ENCODE results near the gene MMP28.
A peak's percentile ranks its signal among the peaks of the same experiment; 100 is the strongest.

MMP28 gene

GRCh38 chr17:35775039-35775438, 20.4 kb downstream of the MMP28 start:
- H3K36me3 ChIP-seq (ENCODE audit: insufficient read depth, low read depth, low read length): no peaks in the 10 kb centered on the region
- no peak overlapping the region for H3K9ac ChIP-seq (ENCODE audit: low read depth, low read length)
- H3K4me3 ChIP-seq (ENCODE audit: low read length): no peak overlapping the region
- H3K27me3 ChIP-seq (ENCODE audit: insufficient read depth, low read length): no peaks in the 10 kb centered on the region
- no peaks in the 10 kb centered on the region; the same call in 1 of the 2 replicates for H3K4me1 ChIP-seq (ENCODE audit: insufficient read depth, low read length)
- H3K9me3 ChIP-seq (ENCODE audit: insufficient read depth, low read depth, low read length): no peaks in the 10 kb centered on the region
- H3K27ac ChIP-seq (ENCODE audit: low read length): no peak overlapping the region

- no peak overlapping the region for H3K27ac ChIP-seq (ENCODE audit: low read length)
- no peak overlapping the region for H3K9ac ChIP-seq (ENCODE audit: low read depth, low read length)
- H3K36me3 ChIP-seq (ENCODE audit: insufficient read depth, low read depth, low read length): no peaks in the 10 kb centered on the region
- no peak overlapping the region for H3K4me3 ChIP-seq (ENCODE audit: low read length)
- no peaks in the 10 kb centered on the region; the same call in 1 of the 2 replicates for H3K4me1 ChIP-seq (ENCODE audit: insufficient read depth, low read length)
- no peaks in the 10 kb centered on the region for H3K9me3 ChIP-seq (ENCODE audit: insufficient read depth, low read depth, low read length)
- H3K27me3 ChIP-seq (ENCODE audit: insufficient read depth, low read length): no peaks in the 10 kb centered on the region
Measured at GRCh38 chr17:35774499-35774898, 20.9 kb downstream of the MMP28 start.

GRCh38 chr17:35773679-35774425, 21.6 kb downstream of the MMP28 start:
- Histone ChIP-seq H3K9ac (ENCODE audit: low read depth, low read length) (no peak overlapping the region), H3K4me1 (ENCODE audit: insufficient read depth, low read length) (no peaks in the 10 kb centered on the region; the same call in 1 of the 2 replicates), H3K4me3 (ENCODE audit: low read length) (no peak overlapping the region), H3K27ac (ENCODE audit: low read length) (no peak overlapping the region), H3K36me3 (ENCODE audit: insufficient read depth, low read depth, low read length) (no peaks in the 10 kb centered on the region), H3K9me3 (ENCODE audit: insufficient read depth, low read depth, low read length) (no peaks in the 10 kb centered on the region), H3K27me3 (ENCODE audit: insufficient read depth, low read length) (no peaks in the 10 kb centered on the region)

DNA sequence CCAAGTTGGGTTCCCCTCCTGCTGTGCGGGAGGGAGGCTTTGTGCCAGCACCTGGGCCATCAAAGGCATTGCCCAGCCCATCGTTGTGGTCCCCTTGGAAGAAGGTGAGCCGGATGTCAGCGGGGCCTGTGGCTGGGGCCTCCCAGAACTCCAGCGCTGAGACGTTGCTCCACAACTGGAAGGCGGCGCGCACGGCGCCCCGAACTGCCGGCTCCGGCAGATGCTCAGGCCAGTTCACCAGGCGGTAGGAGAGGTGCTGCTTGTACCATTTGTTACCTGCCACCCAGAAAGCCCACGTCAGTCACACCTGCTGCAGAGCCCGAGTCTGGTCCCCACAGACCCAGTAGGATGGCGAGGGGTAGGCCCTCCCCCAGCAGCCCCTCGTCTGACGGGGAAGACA, 22.3 kb downstream of the MMP28 start:
- no peak overlapping the region for H3K9ac ChIP-seq (ENCODE audit: low read depth, low read length)
- no peaks in the 10 kb centered on the region for H3K27me3 ChIP-seq (ENCODE audit: insufficient read depth, low read length)
- H3K4me3 ChIP-seq (ENCODE audit: low read length): no peak overlapping the region
- H3K27ac ChIP-seq (ENCODE audit: low read length): no peak overlapping the region
- no peaks in the 10 kb centered on the region for H3K36me3 ChIP-seq (ENCODE audit: insufficient read depth, low read depth, low read length)
- H3K9me3 ChIP-seq (ENCODE audit: insufficient read depth, low read depth, low read length): no peaks in the 10 kb centered on the region
- no peaks in the 10 kb centered on the region; the same call in 1 of the 2 replicates for H3K4me1 ChIP-seq (ENCODE audit: insufficient read depth, low read length)

- no peaks in the 10 kb centered on the region; the same call in 1 of the 2 replicates for H3K4me1 ChIP-seq (ENCODE audit: insufficient read depth, low read length)
- H3K36me3 ChIP-seq (ENCODE audit: insufficient read depth, low read depth, low read length): no peaks in the 10 kb centered on the region
- H3K9me3 ChIP-seq (ENCODE audit: insufficient read depth, low read depth, low read length): no peaks in the 10 kb centered on the region
- no peak overlapping the region for H3K4me3 ChIP-seq (ENCODE audit: low read length)
- no peak overlapping the region for H3K27ac ChIP-seq (ENCODE audit: low read length)
- no peak overlapping the region for H3K9ac ChIP-seq (ENCODE audit: low read depth, low read length)
- H3K27me3 ChIP-seq (ENCODE audit: insufficient read depth, low read length): peaks cover 13% of the 10 kb centered on the region; the same call in 1 of the 2 replicates
Measured at GRCh38 chr17:35769895-35770486, 25.4 kb downstream of the MMP28 start.

DNA sequence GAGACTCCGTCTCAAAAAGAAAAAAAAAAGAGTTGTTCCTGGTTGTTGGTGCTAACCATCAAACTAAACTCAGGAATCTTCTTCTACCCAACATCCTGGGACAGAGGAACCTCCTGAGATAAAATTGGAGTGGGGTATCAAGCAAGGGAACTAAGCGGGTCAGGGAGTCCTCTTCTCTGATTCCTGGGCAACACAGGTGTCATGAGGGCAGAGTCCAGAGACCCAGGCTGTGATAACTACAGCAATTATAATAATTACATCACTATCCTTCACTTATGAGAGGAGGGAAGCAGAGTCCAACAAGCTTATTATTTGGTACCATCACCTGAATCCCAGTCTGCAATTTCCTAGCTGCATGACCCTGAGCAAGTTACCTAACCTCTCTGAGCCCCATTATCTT, 26.6 kb downstream of the MMP28 start:
- no peaks in the 10 kb centered on the region; the same call in 1 of the 2 replicates for H3K4me1 ChIP-seq (ENCODE audit: insufficient read depth, low read length)
- no peaks in the 10 kb centered on the region for H3K9me3 ChIP-seq (ENCODE audit: insufficient read depth, low read depth, low read length)
- no peak overlapping the region for H3K27ac ChIP-seq (ENCODE audit: low read length)
- H3K36me3 ChIP-seq (ENCODE audit: insufficient read depth, low read depth, low read length): no peaks in the 10 kb centered on the region
- no peak overlapping the region for H3K9ac ChIP-seq (ENCODE audit: low read depth, low read length)
- peaks cover 17% of the 10 kb centered on the region; the same call in 1 of the 2 replicates for H3K27me3 ChIP-seq (ENCODE audit: insufficient read depth, low read length)
- no peak overlapping the region for H3K4me3 ChIP-seq (ENCODE audit: low read length)

DNA sequence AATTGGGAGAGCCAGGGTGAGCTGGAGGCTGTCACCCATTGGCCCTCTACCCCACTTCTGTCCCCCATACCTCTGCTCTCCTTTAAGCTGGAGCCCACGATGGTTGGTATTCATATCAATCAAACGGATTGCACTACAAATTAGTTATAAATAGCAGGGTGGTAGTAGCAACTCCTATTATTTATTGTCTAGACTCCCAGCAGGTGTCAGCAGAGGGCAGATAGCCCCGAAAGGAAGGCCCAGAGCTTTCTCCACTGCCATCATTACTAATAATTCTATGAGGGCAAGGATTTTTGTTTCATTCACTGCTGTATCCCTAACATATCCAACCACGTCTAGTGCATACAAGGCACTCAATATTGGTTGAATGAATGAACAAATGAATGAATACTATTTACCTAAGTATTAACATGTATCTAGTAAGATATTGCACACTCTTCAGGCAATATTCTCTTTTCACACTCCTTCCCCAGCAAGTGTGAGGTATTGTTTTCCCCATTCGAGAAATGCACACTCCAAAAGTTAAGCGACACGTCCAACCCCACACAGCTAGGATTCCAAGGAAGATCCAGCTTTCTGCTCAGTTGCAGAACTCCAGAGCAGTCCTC, 28.4 kb downstream of the MMP28 start:
- Histone ChIP-seq H3K4me1 (ENCODE audit: insufficient read depth, low read length) (no peaks in the 10 kb centered on the region; the same call in 1 of the 2 replicates), H3K36me3 (ENCODE audit: insufficient read depth, low read depth, low read length) (no peaks in the 10 kb centered on the region), H3K4me3 (ENCODE audit: low read length) (no peak overlapping the region), H3K27ac (ENCODE audit: low read length) (no peak overlapping the region), H3K9ac (ENCODE audit: low read depth, low read length) (no peak overlapping the region), H3K27me3 (ENCODE audit: insufficient read depth, low read length) (peaks cover 17% of the 10 kb centered on the region; the same call in 1 of the 2 replicates), H3K9me3 (ENCODE audit: insufficient read depth, low read depth, low read length) (no peaks in the 10 kb centered on the region)

GRCh38 chr17:35766489-35766877, 29.0 kb downstream of the MMP28 start:
- Histone ChIP-seq H3K27ac (ENCODE audit: low read length) (no peak overlapping the region), H3K36me3 (ENCODE audit: insufficient read depth, low read depth, low read length) (no peaks in the 10 kb centered on the region), H3K27me3 (ENCODE audit: insufficient read depth, low read length) (peaks cover 17% of the 10 kb centered on the region; the same call in 1 of the 2 replicates), H3K9me3 (ENCODE audit: insufficient read depth, low read depth, low read length) (no peaks in the 10 kb centered on the region), H3K9ac (ENCODE audit: low read depth, low read length) (no peak overlapping the region), H3K4me1 (ENCODE audit: insufficient read depth, low read length) (no peaks in the 10 kb centered on the region), H3K4me3 (ENCODE audit: low read length) (no peak overlapping the region)

DNA sequence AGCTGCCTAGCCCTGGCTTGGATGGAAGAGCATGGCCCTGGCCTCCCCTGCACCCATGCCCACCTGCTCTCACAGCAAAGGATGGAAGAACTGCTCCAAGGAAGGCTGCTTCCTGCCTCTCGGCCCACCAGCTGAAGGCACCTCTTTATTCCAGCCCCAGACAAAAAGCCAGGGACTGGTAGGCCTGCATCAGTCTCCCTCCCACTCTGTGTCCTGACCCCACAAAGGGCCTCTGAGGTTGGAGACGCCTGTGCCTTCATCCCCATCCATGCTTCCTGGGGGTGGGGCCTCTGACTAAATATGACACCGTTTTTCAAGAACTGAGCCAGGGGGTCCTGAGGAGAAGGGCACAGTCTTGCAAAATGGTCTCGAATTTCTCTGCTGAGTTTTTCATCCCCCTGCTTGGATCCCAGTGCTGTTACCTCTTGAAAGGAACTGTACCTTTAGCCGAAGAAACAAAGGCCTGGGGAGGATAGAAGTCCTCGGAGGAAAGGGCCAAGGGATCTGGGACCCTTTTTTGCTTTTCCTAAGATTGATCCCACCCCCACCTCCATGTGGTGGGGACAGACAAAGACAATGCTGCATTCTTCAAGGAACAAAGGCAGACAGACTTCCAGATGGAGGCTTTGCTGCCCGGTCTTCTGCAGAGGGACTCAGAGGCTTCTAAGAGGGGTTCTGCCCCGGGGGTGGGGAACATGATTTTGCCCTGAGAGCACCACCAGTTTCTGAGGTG, 29.5 kb downstream of the MMP28 start:
- no peak overlapping the region for H3K27ac ChIP-seq (ENCODE audit: low read length)
- H3K9ac ChIP-seq (ENCODE audit: low read depth, low read length): no peak overlapping the region
- no peaks in the 10 kb centered on the region for H3K9me3 ChIP-seq (ENCODE audit: insufficient read depth, low read depth, low read length)
- H3K4me1 ChIP-seq (ENCODE audit: insufficient read depth, low read length): no peaks in the 10 kb centered on the region
- H3K36me3 ChIP-seq (ENCODE audit: insufficient read depth, low read depth, low read length): no peaks in the 10 kb centered on the region
- H3K4me3 ChIP-seq (ENCODE audit: low read length): no peak overlapping the region
- H3K27me3 ChIP-seq (ENCODE audit: insufficient read depth, low read length): peaks cover 17% of the 10 kb centered on the region; the same call in 1 of the 2 replicates

DNA sequence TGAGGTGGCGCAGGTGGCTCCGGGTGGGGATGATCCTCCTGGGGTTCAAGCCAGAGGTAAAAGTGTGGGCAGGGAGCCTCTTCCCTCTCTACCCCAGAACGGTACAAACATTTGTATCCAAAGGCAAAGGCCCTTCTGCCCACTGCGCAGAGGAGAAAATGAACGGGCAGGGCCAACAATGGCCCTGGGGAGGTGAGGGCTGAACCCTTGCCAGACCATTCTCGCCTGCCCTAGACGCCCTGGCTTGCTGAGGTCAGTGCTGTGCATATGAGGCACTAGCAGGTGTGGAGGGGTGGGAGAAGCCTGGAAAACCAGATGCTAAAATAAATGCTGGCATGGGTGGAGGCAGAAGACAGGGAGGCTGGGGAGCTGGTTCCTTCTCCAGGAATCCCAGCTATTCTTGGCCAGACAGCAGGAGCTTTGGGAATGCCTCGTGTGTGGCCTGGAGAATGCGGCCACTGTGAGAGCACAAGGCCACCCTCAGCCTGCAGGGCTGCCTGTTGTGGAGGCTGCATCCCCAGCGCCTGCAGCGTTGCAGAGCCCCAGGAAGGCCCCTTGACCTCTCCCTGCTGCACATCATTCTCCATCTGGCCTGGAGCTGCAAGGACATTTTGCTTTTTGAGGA, 30.2 kb downstream of the MMP28 start:
- Histone ChIP-seq H3K4me1 (ENCODE audit: insufficient read depth, low read length) (no peaks in the 10 kb centered on the region), H3K27me3 (ENCODE audit: insufficient read depth, low read length) (peaks cover 17% of the 10 kb centered on the region; the same call in 1 of the 2 replicates), H3K27ac (ENCODE audit: low read length) (no peak overlapping the region), H3K36me3 (ENCODE audit: insufficient read depth, low read depth, low read length) (no peaks in the 10 kb centered on the region), H3K9ac (ENCODE audit: low read depth, low read length) (no peak overlapping the region), H3K9me3 (ENCODE audit: insufficient read depth, low read depth, low read length) (no peaks in the 10 kb centered on the region), H3K4me3 (ENCODE audit: low read length) (peak overlapping the region; percentile 69; the same call in 1 of the 2 replicates)

Data from iPS-20b (cell line).